ENCODE measurements around the gene RPS2. TPM values are rescaled to one million over a fixed set of nuclear protein-coding genes. Genes with fewer than 3 reads are reported as not detected.
"Not testable (repeated sequence)": the region's sequence is repeated elsewhere in the genome, so short reads cannot be mapped to it uniquely, and the experiment has no call there.

The RPS2 gene
- polyA plus RNA-seq, 1 of the 3 experiments (the other 2 are of a cell fraction), result 6,384 TPM

GRCh38 chr16:1939833-1940232 is 24.8 kb downstream of the RPS2 start:
- H3K4me2 ChIP-seq; H2AFZ ChIP-seq (ENCODE audit: low read depth); H4K20me1 ChIP-seq (ENCODE audit: insufficient read depth); H3K9ac ChIP-seq; H3K4me3 ChIP-seq (ENCODE audit: low read depth in 2 of 2, low read length in 1 of 2); H3F3A ChIP-seq (replicated peaks; ENCODE audit: insufficient read depth); H3K4me1 ChIP-seq (ENCODE audit: control insufficient read depth in 1 of 2, insufficient read depth in 2 of 2, low read depth in 1 of 2, low read length in 1 of 2); H3K27ac ChIP-seq (ENCODE audit: low read depth in 2 of 2, low read length in 1 of 2); H3K27me3 ChIP-seq (ENCODE audit: insufficient read depth); DNase-seq; H3K79me2 ChIP-seq (ENCODE audit: insufficient read depth); H3K9me3 ChIP-seq; H3K9me2 ChIP-seq: not testable (repeated sequence)
- whole genome bisulfite sequencing (ENCODE audit: low lambda C conversion rate), result 92% methylated on average over 8 of the region's 8 CpGs
- POLR2A ChIA-PET, result interaction anchor here (0.6 to 0.7 kb wide), 2 partner anchors 20 to 25 kb away, joined by 3 to 7 read pairs; partner anchors contain the start of genes NDUFB10 and RPS2
- CTCF ChIA-PET, result interaction anchor here (0.8 to 2.8 kb wide), 3 partner anchors 11 to 77 kb away, joined by 3 to 18 read pairs (median 7); no protein-coding TSS in a partner anchor
- H3K36me3 ChIP-seq (replicated peaks in 1 of 2; ENCODE audit: control insufficient read depth in 1 of 2, insufficient read depth in 2 of 2, low read length in 1 of 2), result peaks cover 4 to 14% of the 10 kb centered on the region in 2 experiments

- POLR2A ChIA-PET, result no interaction called here
Observed at GRCh38 chr16:1938910-1939309, 25.7 kb downstream of the RPS2 start.

More at GRCh38 chr16:1938910-1939309, 25.7 kb downstream of the RPS2 start:
- H3K4me2 ChIP-seq, result no peak overlapping the region
- H2AFZ ChIP-seq (ENCODE audit: low read depth), result no peak overlapping the region
- peaks cover 0 to 10% of the 10 kb centered on the region in 2 experiments; a peak in 2 of 4 replicates for H3K4me1 ChIP-seq (ENCODE audit: control insufficient read depth in 1 of 2, insufficient read depth in 2 of 2, low read depth in 1 of 2, low read length in 1 of 2)
- CTCF ChIA-PET, result no interaction called here
- no peak overlapping the region for H3K27ac ChIP-seq (ENCODE audit: low read depth in 2 of 2, low read length in 1 of 2)
- no peaks in the 10 kb centered on the region for H3K9me2 ChIP-seq
- no peak for DNase-seq
- no peaks in the 10 kb centered on the region for H3K79me2 ChIP-seq (ENCODE audit: insufficient read depth)
- no peaks in the 10 kb centered on the region for H4K20me1 ChIP-seq (ENCODE audit: insufficient read depth)
- no peaks in the 10 kb centered on the region for H3K27me3 ChIP-seq (ENCODE audit: insufficient read depth)
- H3K4me3 ChIP-seq (ENCODE audit: low read depth in 2 of 2, low read length in 1 of 2), result no peak overlapping the region
- 93% methylated on average over 17 of the region's 17 CpGs for WGBS (ENCODE audit: low lambda C conversion rate)
- no peak overlapping the region for H3K9ac ChIP-seq
- no peaks in the 10 kb centered on the region for H3F3A ChIP-seq (replicated peaks; ENCODE audit: insufficient read depth)
- peaks cover 4 to 14% of the 10 kb centered on the region in 2 experiments for H3K36me3 ChIP-seq (replicated peaks in 1 of 2; ENCODE audit: control insufficient read depth in 1 of 2, insufficient read depth in 2 of 2, low read length in 1 of 2)
- H3K9me3 ChIP-seq, result no peaks in the 10 kb centered on the region
- TF ChIP-seq MXI1 (IDR thresholded peaks at IDR 0.05; ENCODE audit: low read depth, low read length), result no peak
- no peak for TF ChIP-seq IRF3 (IDR thresholded peaks at IDR 0.05; ENCODE audit: low read depth, low read length)
- no peak for TF ChIP-seq RFX5 (IDR thresholded peaks at IDR 0.05; ENCODE audit: low read length)
- TF ChIP-seq SIN3A (IDR thresholded peaks at IDR 0.05; ENCODE audit: borderline replicate concordance, low read depth, low read length), result no peak
- no peak for TF ChIP-seq TAF1 (IDR thresholded peaks at IDR 0.05; ENCODE audit: borderline replicate concordance, low read depth, low read length)
- no peak for TF ChIP-seq NRF1 (IDR thresholded peaks at IDR 0.05; ENCODE audit: low read depth, low read length)
- no peak for TF ChIP-seq CTCF (IDR thresholded peaks at IDR 0.05)
- TF ChIP-seq ELF1 (IDR thresholded peaks at IDR 0.05), result no peak
- no peak for TF ChIP-seq EZH2phosphoT487 (IDR thresholded peaks at IDR 0.05; ENCODE audit: borderline replicate concordance, low read depth)
- no peak for TF ChIP-seq RXRA (IDR thresholded peaks at IDR 0.05; ENCODE audit: borderline replicate concordance, low read depth)
- TF ChIP-seq EP300 (IDR thresholded peaks at IDR 0.05; ENCODE audit: borderline replicate concordance in 1 of 2, low read depth in 1 of 2, low read length in 1 of 2), result no peak
- TF ChIP-seq GABPA (IDR thresholded peaks at IDR 0.05; ENCODE audit: low read depth), result no peak
